ENCODE data around the gene FIS1. TPM values are rescaled to one million over a fixed set of nuclear protein-coding genes. Genes with fewer than 3 reads are reported as not detected.

The FIS1 gene
- total RNA-seq, 8 experiments from 2014 or later: 137 to 231 (median 187) TPM

Other genes with a start within 250 kb of the FIS1 start
- 1 to 10 TPM in 1 of 8 experiments, under 1 TPM in 6, not detected in 1; 0.04 to 1.2 (median 0.17) TPM for gene MUC17, start 225.0 kb downstream of the FIS1 start, total RNA-seq
- 10 to 100 TPM in 4 of 8 experiments, 1 to 10 TPM in 4; 1.4 to 20.0 (median 7.2) TPM for gene TRIM56, start 159.6 kb downstream of the FIS1 start, total RNA-seq
- gene SERPINE1, start 118.0 kb downstream of the FIS1 start, total RNA-seq: 100 to 1,000 TPM in 1 of 8 experiments, 10 to 100 TPM in 1, 1 to 10 TPM in 2, under 1 TPM in 4; 0.05 to 128 (median 0.93) TPM
- gene AP1S1, start 90.6 kb downstream of the FIS1 start, total RNA-seq: 100 to 1,000 TPM in 2 of 8 experiments, 10 to 100 TPM in 6; 46.8 to 135 (median 77.0) TPM
- gene VGF, start 79.5 kb downstream of the FIS1 start, total RNA-seq: 100 to 1,000 TPM in 1 of 8 experiments, 10 to 100 TPM in 4, 1 to 10 TPM in 1, under 1 TPM in 2; 0.36 to 101 (median 13.7) TPM
- gene NAT16, start 64.8 kb downstream of the FIS1 start, total RNA-seq: 1 to 10 TPM in 5 of 8 experiments, under 1 TPM in 2, not detected in 1; 0.59 to 4.4 (median 1.6) TPM
- gene MOGAT3, start 44.0 kb downstream of the FIS1 start, total RNA-seq: under 1 TPM in 2 of 8 experiments, not detected in 6; 0.15 to 0.62 TPM
- 10 to 100 TPM; 10.9 to 97.3 (median 28.1) TPM for gene PLOD3, start 27.5 kb downstream of the FIS1 start, total RNA-seq
- gene ZNHIT1, start 26.9 kb downstream of the FIS1 start, total RNA-seq: 100 to 1,000 TPM in 4 of 8 experiments, 10 to 100 TPM in 4; 73.6 to 132 (median 97.9) TPM
- gene CLDN15, start 7.3 kb downstream of the FIS1 start, total RNA-seq: 10 to 100 TPM in 1 of 8 experiments, 1 to 10 TPM in 7; 2.5 to 12.2 (median 4.8) TPM
- gene IFT22, start 76.7 kb upstream of the FIS1 start, total RNA-seq: 10 to 100 TPM; 17.9 to 94.9 (median 33.5) TPM
- gene COL26A1, start 117.8 kb upstream of the FIS1 start, total RNA-seq: 10 to 100 TPM in 5 of 8 experiments, 1 to 10 TPM in 1, under 1 TPM in 1, not detected in 1; 0.87 to 50.5 (median 11.1) TPM